OCI-LY7 (cell line): Measurements from ENCODE around the gene SPINK2. TPM values are rescaled to one million over a fixed set of nuclear protein-coding genes. Genes with fewer than 3 reads are reported as not detected.

Experiments used
- BruUV-seq: library from RNA; stranded (reverse); fragments of 400-500 nt; replicated peaks from 2 replicates; lab custom pipeline; 2021; lab: Mats Ljungman, UMichigan
- CTCF ChIA-PET: fragments of 300-600 bp; sonication (Branson Sonifier 250); formaldehyde crosslinking; loops from one replicate; lab custom pipeline; 2022; ENCODE audit warnings: antibody characterized with exemption; ENCODE audit not compliant: unreplicated experiment; lab: Charles Lee
- POLR2A ChIA-PET: fragments of 300-600 bp; sonication (Branson Sonifier 250); formaldehyde crosslinking; loops from one replicate; lab custom pipeline; 2022; ENCODE audit warnings: antibody characterized with exemption; lab: Charles Lee
- DNase-seq: peaks from one replicate; pipeline ENCODE4 v3.0.0-alpha.2; 2015; ENCODE audit warnings: low spot score
- H2AFZ ChIP-seq: fragments of 200-600 bp; sonication (generic), shearing (Covaris generic); 2 replicates; pipeline ENCODE4 v1.6.1; 2014; ENCODE audit warnings: mild to moderate bottlenecking, antibody characterized with exemption, low read length, moderate library complexity
- H3K27ac ChIP-seq: fragments of 200-600 bp; sonication (generic); 2 replicates; pipeline ENCODE4 v1.5.1; 2014; ENCODE audit warnings: mixed run types, low read depth, mild to moderate bottlenecking, moderate library complexity, low read length, inconsistent platforms; ENCODE audit not compliant: poor library complexity, severe bottlenecking
- H3K36me3 ChIP-seq: fragments of 200-600 bp; sonication (generic); 2 replicates; pipeline ENCODE4 v1.6.1; 2014; ENCODE audit warnings: mild to moderate bottlenecking, antibody characterized with exemption, low read length, moderate library complexity, mixed read lengths; ENCODE audit not compliant: insufficient read depth
- H3K4me1 ChIP-seq: fragments of 200-600 bp; sonication (generic); 2 replicates; pipeline ENCODE4 v1.5.1; 2014; ENCODE audit warnings: mild to moderate bottlenecking, low read length; ENCODE audit not compliant: insufficient read depth, poor library complexity, severe bottlenecking
- H3K4me2 ChIP-seq: fragments of 200-600 bp; sonication (generic); 2 replicates; pipeline ENCODE4 v1.6.1; 2014; ENCODE audit warnings: mild to moderate bottlenecking, low read length
- H3K4me3 ChIP-seq: fragments of 200-600 bp; sonication (generic); 2 replicates; pipeline ENCODE4 v1.5.1; 2014; ENCODE audit warnings: mild to moderate bottlenecking, low read depth, low read length; ENCODE audit not compliant: poor library complexity, severe bottlenecking
- H3K79me2 ChIP-seq: fragments of 200-600 bp; sonication (generic); 2 replicates; pipeline ENCODE4 v1.6.1; 2016; ENCODE audit warnings: low read depth, mild to moderate bottlenecking, low read length, moderate library complexity, mixed read lengths; ENCODE audit not compliant: insufficient read depth
- H3K9me2 ChIP-seq: fragments of 200-600 bp; sonication (generic); 2 replicates; pipeline ENCODE4 v1.6.1; 2016; ENCODE audit warnings: mild to moderate bottlenecking, low read length, mixed read lengths; ENCODE audit not compliant: insufficient read depth
- H3K9me3 ChIP-seq: fragments of 200-600 bp; sonication (generic); 2 replicates; pipeline ENCODE4 v1.6.1; 2014; ENCODE audit warnings: mild to moderate bottlenecking, mixed run types, low read length, mixed read lengths
- H4K20me1 ChIP-seq: fragments of 200-600 bp; sonication (generic); 2 replicates; pipeline ENCODE4 v1.6.1; 2014; ENCODE audit warnings: mild to moderate bottlenecking, antibody characterized with exemption, low read length, moderate library complexity, mixed read lengths; ENCODE audit not compliant: insufficient read depth
- CTCF ChIP-seq: fragments of 200-600 bp; sonication (generic); conservative IDR thresholded peaks from 2 replicates; pipeline ENCODE4 v1.5.1; 2014; ENCODE audit warnings: mild to moderate bottlenecking, antibody characterized with exemption, low read length, moderate library complexity, mixed read lengths
- EZH2phosphoT487 ChIP-seq: fragments of 200-600 bp; sonication (generic); IDR thresholded peaks from 2 replicates; pipeline ENCODE4 v1.6.1; 2018; ENCODE audit warnings: low read depth, borderline replicate concordance, mild to moderate bottlenecking, mixed run types, antibody characterized with exemption, low read length, moderate library complexity, mixed read lengths
- intact Hi-C: fragments of 100-400 bp; cut with micrococcal nuclease; formaldehyde crosslinking; loops from one replicate; pipeline ENCODE4 v1.10.0; 2022; ENCODE audit not compliant: unreplicated experiment
- total RNA-seq, 2 experiments: library from RNA; depleted of rRNA in 1 of 2; stranded (reverse); fragments of >200 nt in 1 of 2; shearing (Covaris generic) in 1 of 2; gene quantifications; 2 replicates each; pipeline ENCODE4 v1.2.3, GENCODE V29; 2014 to 2022

Gene SPINK2
- total RNA-seq, 2 experiments from 2014 or later, result 3.0 to 15.1 TPM

GRCh38 chr4:56786955-56787354, 34.5 kb downstream of the SPINK2 start:
- no peak for DNase-seq
- CTCF ChIA-PET, result no interaction called here
- TF ChIP-seq EZH2phosphoT487 (no peak), CTCF (no peak)
- Histone ChIP-seq H3K27ac (no peak overlapping the region), H4K20me1 (no peaks in the 10 kb centered on the region), H3K9me3 (no peaks in the 10 kb centered on the region), H3K36me3 (no peaks in the 10 kb centered on the region), H3K9me2 (no peaks in the 10 kb centered on the region), H3K4me1 (peaks cover 17% of the 10 kb centered on the region), H3K4me2 (no peak overlapping the region), H2AFZ (no peak overlapping the region; the same call in 1 of the 2 replicates), H3K79me2 (no peaks in the 10 kb centered on the region), H3K4me3 (no peak overlapping the region)
- POLR2A ChIA-PET, result interaction anchor here (0.5 to 1.4 kb wide), 5 partner anchors 9 to 54 kb away, joined by 3 to 6 read pairs (median 3); no protein-coding TSS in a partner anchor
- intact Hi-C loops, result no loop called here
- BruUV-seq, result no TSS peak

DNA sequence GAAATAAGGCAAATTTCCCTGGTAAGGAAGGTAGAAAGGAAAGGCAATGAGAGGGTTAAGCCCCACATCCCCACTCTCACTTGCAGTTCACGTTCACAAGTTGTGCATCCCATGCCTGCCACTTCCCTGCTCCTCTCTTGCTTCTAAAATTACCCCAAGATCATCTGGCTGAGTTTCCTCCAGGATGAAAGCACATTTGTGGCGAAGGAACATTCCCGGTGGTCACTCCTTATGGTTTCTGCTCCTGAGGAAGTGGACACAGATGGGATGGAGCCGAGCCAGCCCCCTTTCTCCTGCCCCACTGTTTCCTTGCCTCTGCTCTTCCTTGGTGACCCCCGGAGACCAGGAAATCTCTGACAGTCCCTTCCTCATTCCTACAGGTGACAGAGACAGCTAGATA, 37.5 kb downstream of the SPINK2 start:
- no peak overlapping the region for H3K4me3 ChIP-seq
- H3K9me2 ChIP-seq, result no peaks in the 10 kb centered on the region
- intact Hi-C loops, result no loop called here
- no peak overlapping the region for H3K4me2 ChIP-seq
- no peaks in the 10 kb centered on the region for H3K9me3 ChIP-seq
- TF ChIP-seq CTCF (no peak), EZH2phosphoT487 (no peak)
- H3K79me2 ChIP-seq, result no peaks in the 10 kb centered on the region
- H4K20me1 ChIP-seq, result no peaks in the 10 kb centered on the region
- ChIA-PET POLR2A (no interaction called here), CTCF (no interaction called here)
- peaks cover 6% of the 10 kb centered on the region for H3K4me1 ChIP-seq
- H3K36me3 ChIP-seq, result no peaks in the 10 kb centered on the region
- no peak overlapping the region for H3K27ac ChIP-seq
- no peak for DNase-seq
- H2AFZ ChIP-seq, result no peak overlapping the region
- BruUV-seq, result no TSS peak

GRCh38 chr4:56782019-56782418, 39.5 kb downstream of the SPINK2 start:
- Histone ChIP-seq H3K9me3 (no peaks in the 10 kb centered on the region), H4K20me1 (no peaks in the 10 kb centered on the region), H3K79me2 (no peaks in the 10 kb centered on the region), H2AFZ (no peak overlapping the region), H3K36me3 (no peaks in the 10 kb centered on the region), H3K27ac (no peak overlapping the region), H3K4me1 (no peaks in the 10 kb centered on the region), H3K9me2 (no peaks in the 10 kb centered on the region), H3K4me2 (no peak overlapping the region), H3K4me3 (no peak overlapping the region)
- intact Hi-C loops, result no loop called here
- ChIA-PET POLR2A (interaction anchor here (0.6 to 0.7 kb wide), 3 partner anchors 19 to 142 kb away, joined by 4 to 9 read pairs (median 5); no protein-coding TSS in a partner anchor), CTCF (interaction anchor here (1.7 kb wide), 1 partner anchor 24 kb away, joined by 5 read pairs; no protein-coding TSS in a partner anchor)
- BruUV-seq, result no TSS peak
- DNase-seq, result no peak
- no peak for TF ChIP-seq EZH2phosphoT487
- TF ChIP-seq CTCF, result no peak
